Measurements from ENCODE around the gene ZCCHC10.

Gene ZCCHC10

GRCh38 chr5:133062276-133062675 is 35.9 kb upstream of the ZCCHC10 start:
- no peak overlapping the region for H3K27ac ChIP-seq
- TF ChIP-seq CTCF (conservative IDR thresholded peaks at IDR 0.05) (no peak), ZFX (IDR thresholded peaks at IDR 0.05) (no peak)

GRCh38 chr5:133059621-133060020 is 33.3 kb upstream of the ZCCHC10 start:
- no peak overlapping the region for H3K27ac ChIP-seq

GRCh38 chr5:133056891-133057290 is 30.5 kb upstream of the ZCCHC10 start:
- TF ChIP-seq ZFX (IDR thresholded peaks at IDR 0.05) = no peak
- TF ChIP-seq CTCF (conservative IDR thresholded peaks at IDR 0.05) = no peak

More at GRCh38 chr5:133059621-133060020, 33.3 kb upstream of the ZCCHC10 start:
- TF ChIP-seq ZFX (IDR thresholded peaks at IDR 0.05) (no peak), CTCF (conservative IDR thresholded peaks at IDR 0.05) (no peak)

GRCh38 chr5:133054697-133055471 is 28.5 kb upstream of the ZCCHC10 start:
- H3K27ac ChIP-seq = no peak overlapping the region
- TF ChIP-seq ZFX (IDR thresholded peaks at IDR 0.05) (no peak), CTCF (conservative IDR thresholded peaks at IDR 0.05) (no peak)

More at GRCh38 chr5:133056891-133057290, 30.5 kb upstream of the ZCCHC10 start:
- H3K27ac ChIP-seq = no peak overlapping the region

- H3K27ac ChIP-seq = peak overlapping the region; percentile 97
- TF ChIP-seq ZFX (IDR thresholded peaks at IDR 0.05) (no peak), CTCF (conservative IDR thresholded peaks at IDR 0.05) (no peak)
These were observed 27.1 kb upstream of the ZCCHC10 start for GRCh38 chr5:133053448-133053847.

- TF ChIP-seq CTCF (conservative IDR thresholded peaks at IDR 0.05) (no peak), ZFX (IDR thresholded peaks at IDR 0.05) (peak; percentile 67)
- H3K27ac ChIP-seq = peak overlapping the region; percentile 97
These were observed 26.2 kb upstream of the ZCCHC10 start for GRCh38 chr5:133052317-133053175.

Measured in C4-2B (cell line).